OCI-LY7 (cell line): ENCODE results near the gene CDC20. TPM values are rescaled to one million over a fixed set of nuclear protein-coding genes. Genes with fewer than 3 reads are reported as not detected.

ENCODE experiments used
- BruUV-seq: library from RNA; stranded (reverse); fragments of 400-500 nt; replicated peaks from 2 replicates; lab custom pipeline; 2021; lab: Mats Ljungman, UMichigan
- CTCF ChIA-PET: fragments of 300-600 bp; sonication (Branson Sonifier 250); formaldehyde crosslinking; loops from one replicate; lab custom pipeline; 2022; ENCODE audit warnings: antibody characterized with exemption; ENCODE audit not compliant: unreplicated experiment; lab: Charles Lee
- POLR2A ChIA-PET: fragments of 300-600 bp; sonication (Branson Sonifier 250); formaldehyde crosslinking; loops from one replicate; lab custom pipeline; 2022; ENCODE audit warnings: antibody characterized with exemption; lab: Charles Lee
- DNase-seq: peaks from one replicate; pipeline ENCODE4 v3.0.0-alpha.2; 2015; ENCODE audit warnings: low spot score
- H2AFZ ChIP-seq: fragments of 200-600 bp; sonication (generic), shearing (Covaris generic); 2 replicates; pipeline ENCODE4 v1.6.1; 2014; ENCODE audit warnings: mild to moderate bottlenecking, antibody characterized with exemption, low read length, moderate library complexity
- H3K27ac ChIP-seq: fragments of 200-600 bp; sonication (generic); 2 replicates; pipeline ENCODE4 v1.5.1; 2014; ENCODE audit warnings: mixed run types, low read depth, mild to moderate bottlenecking, moderate library complexity, low read length, inconsistent platforms; ENCODE audit not compliant: poor library complexity, severe bottlenecking
- H3K36me3 ChIP-seq: fragments of 200-600 bp; sonication (generic); 2 replicates; pipeline ENCODE4 v1.6.1; 2014; ENCODE audit warnings: mild to moderate bottlenecking, antibody characterized with exemption, low read length, moderate library complexity, mixed read lengths; ENCODE audit not compliant: insufficient read depth
- H3K4me1 ChIP-seq: fragments of 200-600 bp; sonication (generic); 2 replicates; pipeline ENCODE4 v1.5.1; 2014; ENCODE audit warnings: mild to moderate bottlenecking, low read length; ENCODE audit not compliant: insufficient read depth, poor library complexity, severe bottlenecking
- H3K4me2 ChIP-seq: fragments of 200-600 bp; sonication (generic); 2 replicates; pipeline ENCODE4 v1.6.1; 2014; ENCODE audit warnings: mild to moderate bottlenecking, low read length
- H3K4me3 ChIP-seq: fragments of 200-600 bp; sonication (generic); 2 replicates; pipeline ENCODE4 v1.5.1; 2014; ENCODE audit warnings: mild to moderate bottlenecking, low read depth, low read length; ENCODE audit not compliant: poor library complexity, severe bottlenecking
- H3K79me2 ChIP-seq: fragments of 200-600 bp; sonication (generic); 2 replicates; pipeline ENCODE4 v1.6.1; 2016; ENCODE audit warnings: low read depth, mild to moderate bottlenecking, low read length, moderate library complexity, mixed read lengths; ENCODE audit not compliant: insufficient read depth
- H3K9me2 ChIP-seq: fragments of 200-600 bp; sonication (generic); 2 replicates; pipeline ENCODE4 v1.6.1; 2016; ENCODE audit warnings: mild to moderate bottlenecking, low read length, mixed read lengths; ENCODE audit not compliant: insufficient read depth
- H3K9me3 ChIP-seq: fragments of 200-600 bp; sonication (generic); 2 replicates; pipeline ENCODE4 v1.6.1; 2014; ENCODE audit warnings: mild to moderate bottlenecking, mixed run types, low read length, mixed read lengths
- H4K20me1 ChIP-seq: fragments of 200-600 bp; sonication (generic); 2 replicates; pipeline ENCODE4 v1.6.1; 2014; ENCODE audit warnings: mild to moderate bottlenecking, antibody characterized with exemption, low read length, moderate library complexity, mixed read lengths; ENCODE audit not compliant: insufficient read depth
- CTCF ChIP-seq: fragments of 200-600 bp; sonication (generic); conservative IDR thresholded peaks from 2 replicates; pipeline ENCODE4 v1.5.1; 2014; ENCODE audit warnings: mild to moderate bottlenecking, antibody characterized with exemption, low read length, moderate library complexity, mixed read lengths
- EZH2phosphoT487 ChIP-seq: fragments of 200-600 bp; sonication (generic); IDR thresholded peaks from 2 replicates; pipeline ENCODE4 v1.6.1; 2018; ENCODE audit warnings: low read depth, borderline replicate concordance, mild to moderate bottlenecking, mixed run types, antibody characterized with exemption, low read length, moderate library complexity, mixed read lengths
- intact Hi-C: fragments of 100-400 bp; cut with micrococcal nuclease; formaldehyde crosslinking; loops from one replicate; pipeline ENCODE4 v1.10.0; 2022; ENCODE audit not compliant: unreplicated experiment
- total RNA-seq, 2 experiments: library from RNA; depleted of rRNA in 1 of 2; stranded (reverse); fragments of >200 nt in 1 of 2; shearing (Covaris generic) in 1 of 2; gene quantifications; 2 replicates each; pipeline ENCODE4 v1.2.3, GENCODE V29; 2014 to 2022

Gene CDC20
- total RNA-seq, 2 experiments from 2014 or later, result 174 to 209 TPM

- BruUV-seq, result no TSS peak
These were observed 45.0 kb upstream of the CDC20 start for GRCh38 chr1:43313771-43314170.

GRCh38 chr1:43314233-43314632 lies 44.5 kb upstream of the CDC20 start:
- ChIA-PET CTCF (no interaction called here), POLR2A (no interaction called here)
- no peaks in the 10 kb centered on the region for H3K9me3 ChIP-seq
- H4K20me1 ChIP-seq, result no peaks in the 10 kb centered on the region
- H3K9me2 ChIP-seq, result no peaks in the 10 kb centered on the region
- H3K4me3 ChIP-seq, result no peak overlapping the region
- no peak overlapping the region for H3K4me2 ChIP-seq
- no peak overlapping the region for H3K27ac ChIP-seq
- no TSS peak for BruUV-seq
- H3K4me1 ChIP-seq, result no peaks in the 10 kb centered on the region
- no peaks in the 10 kb centered on the region for H3K36me3 ChIP-seq
- intact Hi-C loops, result no loop called here
- H3K79me2 ChIP-seq, result no peaks in the 10 kb centered on the region
- no peak overlapping the region for H2AFZ ChIP-seq
- no peak for DNase-seq
- TF ChIP-seq CTCF (no peak), EZH2phosphoT487 (no peak)

More at GRCh38 chr1:43313771-43314170, 45.0 kb upstream of the CDC20 start:
- intact Hi-C loops, result no loop called here
- no peak overlapping the region for H3K27ac ChIP-seq
- DNase-seq, result no peak
- H3K4me3 ChIP-seq, result no peak overlapping the region
- H2AFZ ChIP-seq, result no peak overlapping the region
- H3K4me1 ChIP-seq, result no peaks in the 10 kb centered on the region
- H3K9me2 ChIP-seq, result no peaks in the 10 kb centered on the region
- H3K9me3 ChIP-seq, result no peaks in the 10 kb centered on the region
- H3K36me3 ChIP-seq, result no peaks in the 10 kb centered on the region
- H3K4me2 ChIP-seq, result no peak overlapping the region
- ChIA-PET CTCF (no interaction called here), POLR2A (no interaction called here)
- H3K79me2 ChIP-seq, result no peaks in the 10 kb centered on the region
- TF ChIP-seq EZH2phosphoT487, result no peak
- TF ChIP-seq CTCF, result no peak
- H4K20me1 ChIP-seq, result no peaks in the 10 kb centered on the region

GRCh38 chr1:43315481-43315880 lies 43.3 kb upstream of the CDC20 start:
- CTCF ChIA-PET, result no interaction called here
- no peak for DNase-seq
- H4K20me1 ChIP-seq, result no peaks in the 10 kb centered on the region
- no peak overlapping the region for H2AFZ ChIP-seq
- no peaks in the 10 kb centered on the region for H3K79me2 ChIP-seq
- no peaks in the 10 kb centered on the region for H3K36me3 ChIP-seq
- H3K27ac ChIP-seq, result no peak overlapping the region
- TF ChIP-seq CTCF (no peak), EZH2phosphoT487 (no peak)
- no peaks in the 10 kb centered on the region for H3K9me3 ChIP-seq
- POLR2A ChIA-PET, result no interaction called here
- H3K4me1 ChIP-seq, result no peaks in the 10 kb centered on the region
- H3K4me2 ChIP-seq, result no peak overlapping the region
- no peaks in the 10 kb centered on the region for H3K9me2 ChIP-seq
- intact Hi-C loops, result no loop called here
- BruUV-seq, result no TSS peak
- no peak overlapping the region for H3K4me3 ChIP-seq
